Endothelial cell of umbilical vein (primary cell): ENCODE measurements around the gene PALB2. TPM values are rescaled to one million over a fixed set of nuclear protein-coding genes. Genes with fewer than 3 reads are reported as not detected.

Source experiments
- BruUV-seq: library from RNA; stranded (reverse); fragments of 400-500 nt; replicated peaks from 2 replicates; lab custom pipeline; 2021; lab: Mats Ljungman, UMichigan
- CTCF ChIA-PET: fragments of 300-600, 350-600 bp; sonication (Branson Sonifier 250); formaldehyde crosslinking; loops from one replicate; lab custom pipeline; 2021; ENCODE audit warnings: antibody characterized with exemption, inconsistent platforms; lab: Charles Lee
- POLR2A ChIA-PET: fragments of 300-600, 350-600 bp; sonication (Branson Sonifier 250); formaldehyde crosslinking; loops from one replicate; lab custom pipeline; 2021; ENCODE audit warnings: antibody characterized with exemption, inconsistent platforms; lab: Charles Lee
- DNase-seq: peaks from one replicate; pipeline ENCODE4 v3.0.0-alpha.2; 2011; ENCODE audit warnings: low read depth, low spot score
- FAIRE-seq: peaks from 2 replicates; lab custom pipeline; 2011; peaks lifted over from hg19 to GRCh38; lab: Jason Lieb, UNC
- H2AFZ ChIP-seq: 2 replicates; pipeline ENCODE4 v1.6.0; 2012; ENCODE audit warnings: low read depth, low read length, control low read depth, inconsistent platforms
- H3K27ac ChIP-seq: 2 replicates; pipeline ENCODE4 v1.5.1; 2011; ENCODE audit warnings: low read depth, mild to moderate bottlenecking, control low read depth, low read length, moderate library complexity; ENCODE audit not compliant: insufficient read depth
- H3K27me3 ChIP-seq, 2 experiments: 2 replicates each; pipeline versions ENCODE4 v1.6.0 to v1.6.1; 2011; ENCODE audit warnings: low read length in 2 of 2, mixed read lengths in 1 of 2; ENCODE audit not compliant: control insufficient read depth in 2 of 2, insufficient read depth in 2 of 2
- H3K36me3 ChIP-seq, 2 experiments: 2 replicates in 1 of 2; 3 replicates in 1 of 2; pipeline ENCODE4 v1.5.1; 2011; ENCODE audit warnings: low read length in 2 of 2, mild to moderate bottlenecking in 1 of 2, moderate library complexity in 1 of 2; ENCODE audit not compliant: control insufficient read depth in 2 of 2, insufficient read depth in 2 of 2; ENCODE audit errors: extremely low read depth in 1 of 2
- H3K4me1 ChIP-seq: 3 replicates; pipeline ENCODE4 v1.5.1; 2011; ENCODE audit warnings: mild to moderate bottlenecking, low read length; ENCODE audit not compliant: control insufficient read depth, insufficient read depth; ENCODE audit errors: extremely low read depth
- H3K4me2 ChIP-seq: 2 replicates; pipeline ENCODE4 v1.6.1; 2011; ENCODE audit warnings: low read length, control low read depth, mixed read lengths; ENCODE audit not compliant: insufficient read depth
- H3K4me3 ChIP-seq, 3 experiments: fragments of 200-600 bp in 1 of 3; sonication (generic), shearing (Covaris generic) in 1 of 3; replicated peaks in 1 of 3; 2 replicates each; pipeline ENCODE4 v1.5.1; 2011 to 2016; ENCODE audit warnings: control low read depth in 3 of 3, low read length in 3 of 3, mild to moderate bottlenecking in 2 of 3, inconsistent platforms in 1 of 3, low read depth in 1 of 3, moderate library complexity in 1 of 3; ENCODE audit not compliant: insufficient read depth in 1 of 3
- H3K79me2 ChIP-seq: 2 replicates; pipeline ENCODE4 v1.6.0; 2012; ENCODE audit warnings: low read length, inconsistent platforms; ENCODE audit not compliant: control insufficient read depth, insufficient read depth
- H3K9ac ChIP-seq: replicated peaks from 2 replicates; pipeline ENCODE3; 2011; ENCODE audit warnings: low read length, control low read depth; ENCODE audit not compliant: insufficient read depth; ENCODE audit errors: extremely low read depth
- H3K9me1 ChIP-seq: replicated peaks from 3 replicates; pipeline ENCODE4 v1.6.0; 2011; ENCODE audit warnings: mild to moderate bottlenecking, low read length; ENCODE audit not compliant: control insufficient read depth, insufficient read depth; ENCODE audit errors: extremely low read depth
- H3K9me3 ChIP-seq: replicated peaks from 2 replicates; pipeline ENCODE4 v1.5.1; 2012; ENCODE audit warnings: low read length, inconsistent platforms; ENCODE audit not compliant: control insufficient read depth, insufficient read depth
- H4K20me1 ChIP-seq: replicated peaks from 2 replicates; pipeline ENCODE3; 2011; ENCODE audit warnings: mild to moderate bottlenecking, low read length; ENCODE audit not compliant: control insufficient read depth, insufficient read depth; ENCODE audit errors: extremely low read depth
- EZH2 ChIP-seq: IDR thresholded peaks from 2 replicates; pipeline ENCODE4 v1.6.1; 2012; ENCODE audit warnings: borderline replicate concordance, low read depth, mild to moderate bottlenecking, moderate library complexity, low read length, inconsistent platforms; ENCODE audit not compliant: severe bottlenecking
- FOS ChIP-seq: IDR thresholded peaks from 2 replicates; pipeline ENCODE4 v1.6.1; 2011; ENCODE audit warnings: mild to moderate bottlenecking, low read length, moderate library complexity, borderline replicate concordance; ENCODE audit not compliant: insufficient read depth
- GATA2 ChIP-seq: IDR thresholded peaks from 2 replicates; pipeline ENCODE4 v1.7.0; 2011; ENCODE audit warnings: low read depth, mild to moderate bottlenecking, moderate library complexity, mixed read lengths, low read length; ENCODE audit not compliant: insufficient read length, insufficient read depth
- JUN ChIP-seq: IDR thresholded peaks from 2 replicates; pipeline ENCODE4 v1.6.1; 2011; ENCODE audit warnings: borderline replicate concordance, low read depth; ENCODE audit not compliant: insufficient read length, insufficient read depth
- MYC ChIP-seq: IDR thresholded peaks from one replicate; pipeline ENCODE4 v1.6.1; 2011; ENCODE audit warnings: mild to moderate bottlenecking, low read depth, low read length
- POLR2A ChIP-seq: IDR thresholded peaks from 2 replicates; pipeline ENCODE4 v1.6.1; 2012; ENCODE audit warnings: low read depth, mild to moderate bottlenecking, control low read depth, low read length
- POLR2AphosphoS5 ChIP-seq: IDR thresholded peaks from 2 replicates; pipeline ENCODE4 v1.6.1; 2012; ENCODE audit warnings: low read depth, mild to moderate bottlenecking, control low read depth, low read length, moderate library complexity; ENCODE audit not compliant: insufficient read depth
- dilution Hi-C: fragments of 300-500 bp; cut with MboI; formaldehyde crosslinking; loops from one replicate; pipeline ENCODE4 v1.15.0; 2019; ENCODE audit warnings: low sequenced_read_pairs; ENCODE audit not compliant: extremely low pct_ligation_motif_present
- intact Hi-C: fragments of 100-400 bp; cut with micrococcal nuclease; formaldehyde crosslinking; loops from one replicate; pipeline ENCODE4 v1.10.0; 2022
- polyA plus RNA-seq, 4 experiments: library from polyadenylated mRNA; depleted of rRNA in 3 of 4; stranded (reverse) in 3 of 4; unstranded in 1 of 4; fragments of >200 nt; gene quantifications; 2 replicates each; pipeline versions ENCODE4 v1.2.1 to v1.2.3, GENCODE V29; 2011 to 2012; ENCODE audit warnings: missing spikeins in 1 of 4
- total RNA-seq: library from RNA; stranded (reverse); gene quantifications from 2 replicates; pipeline ENCODE4 v1.2.3, GENCODE V29; 2021
- TF ChIP-seq, protein P1 (sequence below): IDR thresholded peaks from 2 replicates; pipeline ENCODE4 v1.6.1; 2011; ENCODE audit not compliant: insufficient read depth, insufficient read length
- TF ChIP-seq, protein P2 (sequence below), 2 donors: IDR thresholded peaks; 1 replicate in 1 of 2; 2 replicates in 1 of 2; pipeline ENCODE4 v1.5.1; 2011; ENCODE audit warnings: low read length in 2 of 2, mild to moderate bottlenecking in 2 of 2, moderate library complexity in 2 of 2, control low read depth in 1 of 2, inconsistent platforms in 1 of 2, low read depth in 1 of 2; ENCODE audit not compliant: insufficient read depth in 1 of 2; ENCODE audit errors: extremely low read depth in 1 of 2

Gene PALB2
- total and polyA plus RNA-seq, 2 donors (not counting 3 experiments of a cell fraction or from before 2014, with no cell fraction given): 5.1 to 15.6 TPM

DNA sequence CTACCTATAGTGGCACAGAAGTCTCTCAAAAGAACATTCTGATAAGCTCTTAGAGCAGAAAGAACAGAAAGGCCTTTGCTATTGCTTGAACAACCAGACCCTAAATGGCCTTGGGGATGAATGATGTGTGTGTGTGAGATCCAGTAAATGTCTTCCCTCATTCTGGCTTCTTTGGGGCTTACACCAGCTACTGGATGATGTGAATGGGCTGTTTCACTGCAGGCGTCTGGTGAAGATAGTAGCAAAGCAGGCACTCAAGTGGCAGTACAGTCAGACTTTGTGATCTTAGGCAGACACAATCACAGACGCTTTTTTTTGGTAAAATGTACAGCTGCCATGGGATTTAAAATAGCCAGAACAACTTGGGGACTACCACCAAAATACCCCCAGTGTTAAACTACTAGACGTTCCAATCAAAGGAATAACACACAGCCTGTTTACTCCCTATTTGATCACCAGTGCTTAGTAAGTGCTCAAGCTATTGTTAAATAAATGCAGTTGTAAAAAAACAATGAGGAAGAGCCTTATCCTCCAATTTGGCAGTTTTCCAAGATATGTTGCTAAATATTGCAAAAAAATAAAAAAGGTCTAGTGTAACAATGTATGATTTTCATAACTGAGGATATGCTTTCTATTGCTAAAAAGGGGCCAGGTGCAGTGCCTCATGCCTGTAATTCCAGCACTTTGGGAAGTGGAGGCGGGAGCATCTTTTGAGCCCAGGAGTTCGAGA, 62.8 kb downstream of the PALB2 start:
- TF ChIP-seq, protein P1, sequence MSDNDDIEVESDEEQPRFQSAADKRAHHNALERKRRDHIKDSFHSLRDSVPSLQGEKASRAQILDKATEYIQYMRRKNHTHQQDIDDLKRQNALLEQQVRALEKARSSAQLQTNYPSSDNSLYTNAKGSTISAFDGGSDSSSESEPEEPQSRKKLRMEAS: no peak
- TF ChIP-seq MYC: no peak
- no peak for TF ChIP-seq FOS
- TF ChIP-seq, protein P2, sequence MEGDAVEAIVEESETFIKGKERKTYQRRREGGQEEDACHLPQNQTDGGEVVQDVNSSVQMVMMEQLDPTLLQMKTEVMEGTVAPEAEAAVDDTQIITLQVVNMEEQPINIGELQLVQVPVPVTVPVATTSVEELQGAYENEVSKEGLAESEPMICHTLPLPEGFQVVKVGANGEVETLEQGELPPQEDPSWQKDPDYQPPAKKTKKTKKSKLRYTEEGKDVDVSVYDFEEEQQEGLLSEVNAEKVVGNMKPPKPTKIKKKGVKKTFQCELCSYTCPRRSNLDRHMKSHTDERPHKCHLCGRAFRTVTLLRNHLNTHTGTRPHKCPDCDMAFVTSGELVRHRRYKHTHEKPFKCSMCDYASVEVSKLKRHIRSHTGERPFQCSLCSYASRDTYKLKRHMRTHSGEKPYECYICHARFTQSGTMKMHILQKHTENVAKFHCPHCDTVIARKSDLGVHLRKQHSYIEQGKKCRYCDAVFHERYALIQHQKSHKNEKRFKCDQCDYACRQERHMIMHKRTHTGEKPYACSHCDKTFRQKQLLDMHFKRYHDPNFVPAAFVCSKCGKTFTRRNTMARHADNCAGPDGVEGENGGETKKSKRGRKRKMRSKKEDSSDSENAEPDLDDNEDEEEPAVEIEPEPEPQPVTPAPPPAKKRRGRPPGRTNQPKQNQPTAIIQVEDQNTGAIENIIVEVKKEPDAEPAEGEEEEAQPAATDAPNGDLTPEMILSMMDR (IDR thresholded peaks at IDR 0.05; ENCODE audit: extremely low read depth in 1 of 2, insufficient read depth in 1 of 2, low read depth in 1 of 2, low read length in 2 of 2): no peak
- TF ChIP-seq POLR2A: no peak
- TF ChIP-seq POLR2AphosphoS5: no peak
- no peak for TF ChIP-seq EZH2
- TF ChIP-seq JUN: no peak
- no peak for TF ChIP-seq GATA2
- peaks cover 2% of the 10 kb centered on the region for H3K4me1 ChIP-seq
- H3K9ac ChIP-seq: no peak overlapping the region
- CTCF ChIA-PET: interaction anchor here (1.1 to 1.2 kb wide), 3 partner anchors 10 to 21 kb away, joined by 3 to 4 read pairs (median 3); partner anchors contain the start of genes NDUFAB1 and UBFD1
- no peaks in the 10 kb centered on the region for H3K9me1 ChIP-seq
- intact Hi-C loops: no loop called here
- no peak overlapping the region for H3K27ac ChIP-seq
- peaks cover 2 to 16% of the 10 kb centered on the region in 2 experiments for H3K36me3 ChIP-seq
- no TSS peak for BruUV-seq
- DNase-seq (peak; percentile 71), FAIRE-seq (peak; percentile 40)
- POLR2A ChIA-PET: no interaction called here
- no peaks in the 10 kb centered on the region for H3K79me2 ChIP-seq
- H3K4me3 ChIP-seq: no peak overlapping the region
- no peaks in the 10 kb centered on the region for H4K20me1 ChIP-seq
- dilution Hi-C loops: no loop called here
- H2AFZ ChIP-seq: no peak overlapping the region
- no peaks in the 10 kb centered on the region for H3K9me3 ChIP-seq
- H3K4me2 ChIP-seq: no peak overlapping the region
- H3K27me3 ChIP-seq: no peaks in the 10 kb centered on the region
